ENCODE measurements around the gene EPHA2.

EPHA2 gene

DNA sequence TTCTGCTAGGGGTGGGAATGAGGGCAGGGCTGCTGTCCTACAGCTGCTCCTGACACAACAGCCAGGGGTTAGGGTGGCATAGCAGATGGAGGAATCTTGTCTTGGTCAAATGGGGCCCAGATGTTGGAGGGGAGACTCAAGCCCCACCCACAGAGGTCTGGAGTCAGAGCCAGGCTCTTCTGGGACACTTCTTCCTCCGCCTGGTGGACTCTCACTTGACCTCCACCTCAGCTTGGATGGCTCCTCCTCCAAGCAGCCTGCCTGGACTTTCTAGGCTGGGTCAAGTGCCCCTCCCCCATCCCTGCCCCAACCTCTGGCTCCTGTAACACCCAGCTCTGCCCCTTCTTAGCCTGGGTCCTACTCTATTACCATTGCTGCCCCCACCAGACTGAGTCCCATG, 35.5 kb downstream of the EPHA2 start:
- no peaks in the 10 kb centered on the region for H4K20me1 ChIP-seq (ENCODE audit: low read depth, low read length)
- H3K27ac ChIP-seq (ENCODE audit: low read depth, low read length): no peak overlapping the region

DNA sequence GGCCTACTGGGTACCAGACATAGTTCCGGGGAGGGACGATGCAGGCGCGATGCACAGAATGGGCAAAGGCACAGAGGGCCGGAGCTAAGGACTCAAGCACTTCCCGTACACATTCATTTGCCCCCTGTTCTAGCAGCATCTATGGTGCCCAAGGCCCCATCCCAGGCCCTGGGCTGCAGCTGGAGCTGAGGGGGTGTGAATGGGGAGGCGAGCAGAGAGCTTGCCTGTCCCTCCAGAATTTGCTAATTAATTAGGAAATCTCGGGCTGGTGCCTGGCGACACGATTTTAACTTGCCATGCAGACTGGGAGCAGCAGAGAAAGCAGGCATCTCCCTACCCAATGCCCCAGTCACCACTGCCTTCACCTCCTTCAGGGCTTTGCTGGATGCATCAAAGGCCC, 35.9 kb downstream of the EPHA2 start:
- no peaks in the 10 kb centered on the region for H3F3A ChIP-seq (ENCODE audit: insufficient read depth)
- no peaks in the 10 kb centered on the region for H3K9me2 ChIP-seq (replicated peaks; ENCODE audit: insufficient read depth, low read length)
- no peak overlapping the region for H3K4me2 ChIP-seq (ENCODE audit: low read depth, low read length, poor library complexity, severe bottlenecking)
- H3K27ac ChIP-seq (ENCODE audit: low read depth, low read length): no peak overlapping the region
- H3K36me3 ChIP-seq (ENCODE audit: low read length): no peaks in the 10 kb centered on the region
- no peak overlapping the region for H2AFZ ChIP-seq (ENCODE audit: low read depth, low read length, severe bottlenecking)
- no peaks in the 10 kb centered on the region for H3K27me3 ChIP-seq (ENCODE audit: low read length)
- no peaks in the 10 kb centered on the region for H4K20me1 ChIP-seq (ENCODE audit: low read depth, low read length)
- TF ChIP-seq, protein P1, sequence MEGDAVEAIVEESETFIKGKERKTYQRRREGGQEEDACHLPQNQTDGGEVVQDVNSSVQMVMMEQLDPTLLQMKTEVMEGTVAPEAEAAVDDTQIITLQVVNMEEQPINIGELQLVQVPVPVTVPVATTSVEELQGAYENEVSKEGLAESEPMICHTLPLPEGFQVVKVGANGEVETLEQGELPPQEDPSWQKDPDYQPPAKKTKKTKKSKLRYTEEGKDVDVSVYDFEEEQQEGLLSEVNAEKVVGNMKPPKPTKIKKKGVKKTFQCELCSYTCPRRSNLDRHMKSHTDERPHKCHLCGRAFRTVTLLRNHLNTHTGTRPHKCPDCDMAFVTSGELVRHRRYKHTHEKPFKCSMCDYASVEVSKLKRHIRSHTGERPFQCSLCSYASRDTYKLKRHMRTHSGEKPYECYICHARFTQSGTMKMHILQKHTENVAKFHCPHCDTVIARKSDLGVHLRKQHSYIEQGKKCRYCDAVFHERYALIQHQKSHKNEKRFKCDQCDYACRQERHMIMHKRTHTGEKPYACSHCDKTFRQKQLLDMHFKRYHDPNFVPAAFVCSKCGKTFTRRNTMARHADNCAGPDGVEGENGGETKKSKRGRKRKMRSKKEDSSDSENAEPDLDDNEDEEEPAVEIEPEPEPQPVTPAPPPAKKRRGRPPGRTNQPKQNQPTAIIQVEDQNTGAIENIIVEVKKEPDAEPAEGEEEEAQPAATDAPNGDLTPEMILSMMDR (IDR thresholded peaks at IDR 0.05; ENCODE audit: insufficient read depth, low read length, poor library complexity, severe bottlenecking): no peak
- no peak for TF ChIP-seq EZH2phosphoT487 (conservative IDR thresholded peaks at IDR 0.05; ENCODE audit: low read length)
- no peak overlapping the region for H3K4me3 ChIP-seq (ENCODE audit: insufficient read depth, low read length, poor library complexity, severe bottlenecking)
- no peak overlapping the region for H3K9ac ChIP-seq (ENCODE audit: low read length)
- H3K9me3 ChIP-seq (ENCODE audit: insufficient read depth, low read length): no peaks in the 10 kb centered on the region
- H3K79me2 ChIP-seq (ENCODE audit: insufficient read depth, low read length): no peaks in the 10 kb centered on the region

More for the DNA sequence above, 35.5 kb downstream of the EPHA2 start:
- Histone ChIP-seq H3K4me2 (ENCODE audit: low read depth, low read length, poor library complexity, severe bottlenecking) (no peak overlapping the region), H2AFZ (ENCODE audit: low read depth, low read length, severe bottlenecking) (no peak overlapping the region), H3K9me3 (ENCODE audit: insufficient read depth, low read length) (no peaks in the 10 kb centered on the region), H3K27me3 (ENCODE audit: low read length) (no peaks in the 10 kb centered on the region), H3F3A (ENCODE audit: insufficient read depth) (no peaks in the 10 kb centered on the region), H3K9me2 (replicated peaks; ENCODE audit: insufficient read depth, low read length) (no peaks in the 10 kb centered on the region), H3K79me2 (ENCODE audit: insufficient read depth, low read length) (no peaks in the 10 kb centered on the region), H3K9ac (ENCODE audit: low read length) (no peak overlapping the region), H3K4me3 (ENCODE audit: insufficient read depth, low read length, poor library complexity, severe bottlenecking) (no peak overlapping the region), H3K36me3 (ENCODE audit: low read length) (no peaks in the 10 kb centered on the region)
- no peak for TF ChIP-seq EZH2phosphoT487 (conservative IDR thresholded peaks at IDR 0.05; ENCODE audit: low read length)
- TF ChIP-seq, protein P1 (IDR thresholded peaks at IDR 0.05; ENCODE audit: insufficient read depth, low read length, poor library complexity, severe bottlenecking): no peak

DNA sequence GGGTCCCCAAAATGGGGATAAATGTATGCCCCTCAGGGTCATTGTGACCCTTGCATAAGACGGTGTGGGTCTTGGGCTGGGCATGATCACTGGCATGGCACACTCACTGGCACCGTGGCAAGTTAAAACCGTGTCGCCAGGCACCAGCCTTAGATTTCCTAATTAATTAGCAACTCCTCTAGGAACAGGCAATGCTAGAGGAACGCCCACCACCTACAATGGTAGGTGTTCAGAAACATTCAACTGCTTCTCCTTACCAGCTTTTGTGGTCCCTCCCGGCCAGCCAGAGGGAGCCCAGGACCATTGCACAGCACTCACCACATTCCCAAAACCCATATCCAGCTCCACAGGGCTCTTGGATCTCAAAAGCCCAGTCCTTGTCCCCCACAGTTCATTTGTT, 36.4 kb downstream of the EPHA2 start:
- Histone ChIP-seq H3K4me3 (ENCODE audit: insufficient read depth, low read length, poor library complexity, severe bottlenecking) (no peak overlapping the region), H3F3A (ENCODE audit: insufficient read depth) (no peaks in the 10 kb centered on the region), H3K9me3 (ENCODE audit: insufficient read depth, low read length) (no peaks in the 10 kb centered on the region), H4K20me1 (ENCODE audit: low read depth, low read length) (no peaks in the 10 kb centered on the region), H3K27ac (ENCODE audit: low read depth, low read length) (no peak overlapping the region), H3K4me2 (ENCODE audit: low read depth, low read length, poor library complexity, severe bottlenecking) (no peak overlapping the region), H3K36me3 (ENCODE audit: low read length) (no peaks in the 10 kb centered on the region), H3K27me3 (ENCODE audit: low read length) (no peaks in the 10 kb centered on the region), H2AFZ (ENCODE audit: low read depth, low read length, severe bottlenecking) (no peak overlapping the region), H3K79me2 (ENCODE audit: insufficient read depth, low read length) (no peaks in the 10 kb centered on the region), H3K9me2 (replicated peaks; ENCODE audit: insufficient read depth, low read length) (no peaks in the 10 kb centered on the region), H3K9ac (ENCODE audit: low read length) (no peak overlapping the region)
- TF ChIP-seq, protein P1 (IDR thresholded peaks at IDR 0.05; ENCODE audit: insufficient read depth, low read length, poor library complexity, severe bottlenecking): no peak

DNA sequence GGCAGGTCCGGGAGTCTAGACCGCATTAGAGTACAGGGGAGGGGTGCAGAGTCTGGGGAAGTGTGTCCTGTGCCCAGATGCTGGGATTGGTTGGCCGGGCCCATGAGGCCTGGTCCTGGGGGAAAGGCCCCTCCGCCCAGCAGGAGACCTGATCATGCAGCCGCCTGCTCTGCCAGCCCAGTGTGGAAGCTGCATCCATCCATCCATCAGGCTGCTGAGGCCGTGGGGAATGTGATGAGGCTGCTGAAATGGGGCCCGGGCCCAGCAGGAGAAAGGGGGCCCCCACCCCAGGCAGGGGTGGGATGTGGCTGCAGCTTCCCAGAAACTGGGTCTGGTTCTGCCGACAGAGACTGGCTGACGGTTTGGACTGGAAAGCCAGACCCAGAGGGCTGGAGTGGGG, 37.2 kb downstream of the EPHA2 start:
- H3K4me3 ChIP-seq (ENCODE audit: insufficient read depth, low read length, poor library complexity, severe bottlenecking): no peak overlapping the region
- H3K79me2 ChIP-seq (ENCODE audit: insufficient read depth, low read length): no peaks in the 10 kb centered on the region
- no peak overlapping the region for H3K9ac ChIP-seq (ENCODE audit: low read length)
- no peaks in the 10 kb centered on the region for H3K9me2 ChIP-seq (replicated peaks; ENCODE audit: insufficient read depth, low read length)
- no peaks in the 10 kb centered on the region for H3F3A ChIP-seq (ENCODE audit: insufficient read depth)
- H3K9me3 ChIP-seq (ENCODE audit: insufficient read depth, low read length): no peaks in the 10 kb centered on the region
- H3K4me2 ChIP-seq (ENCODE audit: low read depth, low read length, poor library complexity, severe bottlenecking): no peak overlapping the region
- H4K20me1 ChIP-seq (ENCODE audit: low read depth, low read length): no peaks in the 10 kb centered on the region
- H3K27me3 ChIP-seq (ENCODE audit: low read length): no peaks in the 10 kb centered on the region
- TF ChIP-seq, protein P1 (IDR thresholded peaks at IDR 0.05; ENCODE audit: insufficient read depth, low read length, poor library complexity, severe bottlenecking): no peak
- H2AFZ ChIP-seq (ENCODE audit: low read depth, low read length, severe bottlenecking): no peak overlapping the region
- H3K36me3 ChIP-seq (ENCODE audit: low read length): no peaks in the 10 kb centered on the region
- no peak overlapping the region for H3K27ac ChIP-seq (ENCODE audit: low read depth, low read length)
